ENCODE measurements around the gene INPP4A. TPM values are rescaled to one million over a fixed set of nuclear protein-coding genes. Genes with fewer than 3 reads are reported as not detected.

Gene INPP4A
- polyA plus RNA-seq, 1 donor (not counting 4 experiments of a cell fraction or from before 2014, with no cell fraction given), result 10.7 TPM

- FAIRE-seq, result no peak
These were observed 14.2 kb downstream of the INPP4A start for GRCh38 chr2:98458667-98459380.

GRCh38 chr2:98459496-98460175 lies 15.0 kb downstream of the INPP4A start:
- Histone ChIP-seq H4K20me1 (ENCODE audit: control insufficient read depth, extremely low read depth, insufficient read depth, low read length) (peaks cover 4% of the 10 kb centered on the region), H3K36me3 (ENCODE audit: control insufficient read depth in 2 of 2, extremely low read depth in 1 of 2, insufficient read depth in 2 of 2, low read length in 2 of 2) (peaks cover 0 to 2% of the 10 kb centered on the region in 2 experiments), H3K27ac (ENCODE audit: control insufficient read depth, insufficient read depth, low read length) (no peak overlapping the region), H3K9me1 (ENCODE audit: control insufficient read depth, extremely low read depth, insufficient read depth, low read length) (no peaks in the 10 kb centered on the region), H3K9ac (ENCODE audit: control insufficient read depth, extremely low read depth, insufficient read depth, low read length) (no peak overlapping the region), H2AFZ (ENCODE audit: control insufficient read depth, low read length) (no peak overlapping the region), H3K27me3 (ENCODE audit: control insufficient read depth, extremely low read depth, insufficient read depth, low read length) (no peaks in the 10 kb centered on the region), H3K4me3 (ENCODE audit: control insufficient read depth in 2 of 3, extremely low read depth in 1 of 3, insufficient read depth in 2 of 3, low read depth in 1 of 3, low read length in 3 of 3) (no peak overlapping the region), H3K4me1 (ENCODE audit: control insufficient read depth, extremely low read depth, insufficient read depth, low read length) (peaks cover 6% of the 10 kb centered on the region), H3K4me2 (ENCODE audit: control insufficient read depth, extremely low read depth, insufficient read depth, low read depth, low read length) (no peak overlapping the region), H3K9me3 (ENCODE audit: control insufficient read depth, low read depth, low read length) (no peaks in the 10 kb centered on the region), H3K79me2 (ENCODE audit: control insufficient read depth, insufficient read depth, low read length) (peaks cover 21% of the 10 kb centered on the region)
- dilution Hi-C loops (cut with MboI; ENCODE audit: extremely low pct_ligation_motif_present, low sequenced_read_pairs), result no loop called here
- TF ChIP-seq CTCF (optimal IDR thresholded peaks at IDR 0.05 in 1 of 3, IDR thresholded peaks at IDR 0.05 in 1 of 3, conservative IDR thresholded peaks at IDR 0.05 in 1 of 3; ENCODE audit: extremely low read depth in 1 of 3, insufficient read depth in 2 of 3, low read length in 3 of 3) (no peak), EZH2 (IDR thresholded peaks at IDR 0.05; ENCODE audit: low read length) (no peak)
- no peak for DNase-seq (ENCODE audit: low read depth, low spot score)
- no peak for FAIRE-seq

More at GRCh38 chr2:98458667-98459380, 14.2 kb downstream of the INPP4A start:
- H2AFZ ChIP-seq (ENCODE audit: control insufficient read depth, low read length), result no peak overlapping the region
- no peak overlapping the region for H3K9ac ChIP-seq (ENCODE audit: control insufficient read depth, extremely low read depth, insufficient read depth, low read length)
- H3K9me1 ChIP-seq (ENCODE audit: control insufficient read depth, extremely low read depth, insufficient read depth, low read length), result no peaks in the 10 kb centered on the region
- no peak overlapping the region for H3K4me3 ChIP-seq (ENCODE audit: control insufficient read depth in 2 of 3, extremely low read depth in 1 of 3, insufficient read depth in 2 of 3, low read depth in 1 of 3, low read length in 3 of 3)
- no peaks in the 10 kb centered on the region for H3K27me3 ChIP-seq (ENCODE audit: control insufficient read depth, extremely low read depth, insufficient read depth, low read length)
- H3K79me2 ChIP-seq (ENCODE audit: control insufficient read depth, insufficient read depth, low read length), result peaks cover 21% of the 10 kb centered on the region
- peaks cover 0 to 2% of the 10 kb centered on the region in 2 experiments for H3K36me3 ChIP-seq (ENCODE audit: control insufficient read depth in 2 of 2, extremely low read depth in 1 of 2, insufficient read depth in 2 of 2, low read length in 2 of 2)
- peaks cover 4% of the 10 kb centered on the region for H4K20me1 ChIP-seq (ENCODE audit: control insufficient read depth, extremely low read depth, insufficient read depth, low read length)
- H3K9me3 ChIP-seq (ENCODE audit: control insufficient read depth, low read depth, low read length), result no peaks in the 10 kb centered on the region
- no peak for TF ChIP-seq CTCF (optimal IDR thresholded peaks at IDR 0.05 in 1 of 3, IDR thresholded peaks at IDR 0.05 in 1 of 3, conservative IDR thresholded peaks at IDR 0.05 in 1 of 3; ENCODE audit: extremely low read depth in 1 of 3, insufficient read depth in 2 of 3, low read length in 3 of 3)
- no peak for TF ChIP-seq EZH2 (IDR thresholded peaks at IDR 0.05; ENCODE audit: low read length)
- no peak overlapping the region for H3K27ac ChIP-seq (ENCODE audit: control insufficient read depth, insufficient read depth, low read length)
- dilution Hi-C loops (cut with MboI; ENCODE audit: extremely low pct_ligation_motif_present, low sequenced_read_pairs), result no loop called here
- no peak overlapping the region for H3K4me2 ChIP-seq (ENCODE audit: control insufficient read depth, extremely low read depth, insufficient read depth, low read depth, low read length)
- no peak for DNase-seq (ENCODE audit: low read depth, low spot score)
- H3K4me1 ChIP-seq (ENCODE audit: control insufficient read depth, extremely low read depth, insufficient read depth, low read length), result peaks cover 6% of the 10 kb centered on the region
